GM12878 (cell line): Measurements from ENCODE around the gene VIPAS39. TPM values are rescaled to one million over a fixed set of nuclear protein-coding genes. Genes with fewer than 3 reads are reported as not detected.

Source experiments
- BCL3 ChIP-seq: IDR thresholded peaks from 2 replicates; pipeline ENCODE4 v1.6.1; 2011; ENCODE audit warnings: borderline replicate concordance, low read depth, mild to moderate bottlenecking, moderate library complexity, low read length; ENCODE audit not compliant: insufficient read depth, poor library complexity, severe bottlenecking
- CUX1 ChIP-seq: IDR thresholded peaks from 2 replicates; pipeline ENCODE4 v1.6.1; 2012; ENCODE audit warnings: improper control_type of control experiment, low read depth, low read length; ENCODE audit not compliant: insufficient replicate concordance
- ESRRA ChIP-seq: IDR thresholded peaks from 2 replicates; pipeline ENCODE4 v1.6.1; 2012; ENCODE audit warnings: mild to moderate bottlenecking, low read length, improper control_type of control experiment
- HDGF ChIP-seq: fragments of 450-650 bp; IDR thresholded peaks from 2 replicates; pipeline ENCODE4 v1.6.1; 2016; ENCODE audit warnings: antibody characterized with exemption
- IKZF1 ChIP-seq: fragments of 450-650 bp; conservative IDR thresholded peaks from 2 replicates; pipeline ENCODE4 v1.6.1; 2017; ENCODE audit warnings: antibody characterized with exemption, mild to moderate bottlenecking
- PBX3 ChIP-seq: IDR thresholded peaks from 2 replicates; pipeline ENCODE4 v1.6.1; 2011; ENCODE audit warnings: mild to moderate bottlenecking, low read depth, low read length, moderate library complexity; ENCODE audit not compliant: insufficient replicate concordance
- REST ChIP-seq: IDR thresholded peaks from 2 replicates; pipeline ENCODE4 v1.6.1; 2012; ENCODE audit warnings: mild to moderate bottlenecking, low read depth, low read length
- SMC3 ChIP-seq: IDR thresholded peaks from 2 replicates; pipeline ENCODE4 v1.6.1; 2011; ENCODE audit warnings: low read length, improper control_type of control experiment, borderline replicate concordance
- SP1 ChIP-seq: IDR thresholded peaks from one replicate; pipeline ENCODE4 v1.6.1; 2011; ENCODE audit warnings: low read depth, low read length
- TAF1 ChIP-seq: IDR thresholded peaks from 2 replicates; pipeline ENCODE4 v1.6.1; 2011; ENCODE audit warnings: mild to moderate bottlenecking, low read depth, low read length, borderline replicate concordance
- ZBTB11 ChIP-seq: fragments of 450-650 bp; formaldehyde crosslinking; IDR thresholded peaks from 2 replicates; pipeline ENCODE4 v1.5.0; 2022; ENCODE audit warnings: mild to moderate bottlenecking, missing genetic modification characterization
- ZBTB33 ChIP-seq: fragments of 450-650 bp; IDR thresholded peaks from 2 replicates; pipeline ENCODE4 v1.6.1; 2017; ENCODE audit warnings: mild to moderate bottlenecking
- ZSCAN29 ChIP-seq: fragments of 450-650 bp; IDR thresholded peaks from 2 replicates; pipeline ENCODE4 v1.6.1; 2017; ENCODE audit warnings: mild to moderate bottlenecking, moderate library complexity
- polyA plus RNA-seq, 11 experiments: library from polyadenylated mRNA; depleted of rRNA in 4 of 11; unstranded in 6 of 11; stranded (reverse) in 5 of 11; fragments of >200 nt; fragmentation: Nextera tagmentation in 4 of 11; fragmentation: Illumina TruSeq in 1 of 11; extraction: Ambion mirVana in 4 of 11; extraction: Trizol in 1 of 11; gene quantifications; 1 replicate in 1 of 11; 2 replicates in 10 of 11; pipeline versions ENCODE4 v1.2.1 to v1.2.3, GENCODE V29; 2011 to 2016; ENCODE audit warnings: inconsistent platforms in 2 of 11, missing spikeins in 2 of 11, low read depth in 1 of 11
- total RNA-seq, 4 experiments: library from RNA; depleted of rRNA in 3 of 4; stranded (reverse); fragments of >200 nt in 3 of 4; fragmentation: Illumina TruSeq in 1 of 4; extraction: Trizol in 1 of 4; gene quantifications; 2 replicates each; pipeline versions ENCODE4 v1.2.1 to v1.2.3, GENCODE V29; 2013 to 2021

The VIPAS39 gene
- total and polyA plus RNA-seq, 10 of the 15 experiments (the other 5 are each of a cell fraction or from before 2014, with no cell fraction given), result 6.7 to 38.8 (median 18.5) TPM

- no peak for TF ChIP-seq REST
- TF ChIP-seq SP1, result no peak
- no peak for TF ChIP-seq ESRRA
- no peak for TF ChIP-seq ZBTB11
- no peak for TF ChIP-seq IKZF1
- no peak for TF ChIP-seq ZSCAN29
- TF ChIP-seq ZBTB33, result no peak
- no peak for TF ChIP-seq BCL3
- TF ChIP-seq TAF1, result no peak
- TF ChIP-seq SMC3, result no peak
- no peak for TF ChIP-seq PBX3
- TF ChIP-seq HDGF, result no peak
- no peak for TF ChIP-seq CUX1
These were observed 21.4 kb upstream of the VIPAS39 start (continued) for GRCh38 chr14:77478796-77479195.
